Activated CD8-positive, alpha-beta memory T cell treated with anti-CD3 and anti-CD28 coated beads, Interleukin-2, amount 10 ng/mL, durations not matched to agents 7 days and 5 days (primary cell): ENCODE measurements around the gene DSG2. TPM values are rescaled to one million over a fixed set of nuclear protein-coding genes. Genes with fewer than 3 reads are reported as not detected.

Experiments
- ATAC-seq: fragments of 150-1000 bp; cut with Tn5 transposase; one replicate; pipeline ENCODE4 v1.10.0; 2021; ENCODE audit warnings: moderate library complexity
- CTCF ChIA-PET: fragments of 350-600 bp; sonication (Branson Sonifier 250); formaldehyde crosslinking; loops from one replicate; lab custom pipeline; 2021; ENCODE audit warnings: antibody characterized with exemption; lab: Charles Lee
- DNase-seq: peaks from one replicate; pipeline ENCODE4 v3.0.0-alpha.2; 2020
- H3K27ac Mint-ChIP-seq: one replicate; pipeline ENCODE4 v1.8.0; 2021; ENCODE audit warnings: mild to moderate bottlenecking, mixed read lengths
- H3K27me3 Mint-ChIP-seq: one replicate; pipeline ENCODE4 v1.8.0; 2021; ENCODE audit warnings: mixed read lengths
- H3K36me3 Mint-ChIP-seq: one replicate; pipeline ENCODE4 v1.8.0; 2021; ENCODE audit warnings: mild to moderate bottlenecking, mixed read lengths
- H3K4me1 Mint-ChIP-seq: one replicate; pipeline ENCODE4 v1.8.0; 2021; ENCODE audit warnings: mixed read lengths
- H3K4me3 Mint-ChIP-seq: one replicate; pipeline ENCODE4 v1.8.0; 2021; ENCODE audit warnings: mild to moderate bottlenecking, moderate library complexity, mixed read lengths
- H3K9me3 Mint-ChIP-seq: one replicate; pipeline ENCODE4 v1.8.0; 2022; ENCODE audit warnings: low read depth, mixed read lengths
- total RNA-seq, 2 experiments: library from RNA; stranded (reverse); gene quantifications; one replicate each; pipeline ENCODE4 v1.2.3, GENCODE V29; 2021

The DSG2 gene
- under 1 TPM; 0.09 to 0.35 TPM for total RNA-seq

DNA sequence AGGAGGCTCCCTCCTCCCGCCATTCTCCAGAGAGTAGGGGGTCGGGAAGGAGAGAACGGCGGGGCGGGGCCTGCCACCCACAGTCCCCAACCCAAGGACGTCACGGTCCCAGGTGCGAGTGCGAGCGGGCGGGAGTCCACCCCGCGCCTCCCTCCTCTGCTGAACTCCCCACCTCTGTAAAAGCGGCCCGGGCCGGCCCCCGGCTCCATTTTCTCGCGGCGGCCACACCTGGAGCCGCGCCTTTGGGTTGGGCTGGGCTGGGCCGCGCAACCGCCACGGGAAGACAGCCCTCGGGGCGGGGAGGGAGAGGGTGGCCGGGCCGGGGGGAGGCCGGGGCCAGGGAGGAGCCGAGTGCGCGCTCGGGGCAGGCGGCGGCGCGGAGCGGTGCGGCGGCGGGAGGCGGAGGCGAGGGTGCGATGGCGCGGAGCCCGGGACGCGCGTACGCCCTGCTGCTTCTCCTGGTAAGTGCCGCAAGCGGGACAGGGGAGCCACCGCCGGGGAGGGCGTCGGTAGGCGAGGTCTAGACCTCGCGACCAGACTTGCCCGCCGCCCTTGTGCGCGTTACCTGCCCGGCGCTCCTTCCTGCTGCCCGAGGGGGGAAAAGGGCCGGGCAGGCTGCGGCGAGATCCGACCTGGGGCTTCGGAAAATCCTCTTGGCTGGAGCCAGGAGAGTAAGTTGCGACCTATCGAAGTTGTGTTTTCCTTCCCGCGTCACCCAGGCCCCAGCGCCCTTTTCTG is at the start of gene DSG2:
TSS of gene DSG2 (plus strand) at position 342 of the 738 bp plus-strand sequence. CDS start at position 417, 75 bp downstream.
- H3K4me3 Mint-ChIP-seq, result peak within 1 kb of the TSS; percentile 50
- H3K36me3 Mint-ChIP-seq, result no peaks in the 10 kb centered on the region
- H3K9me3 Mint-ChIP-seq, result no peaks in the 10 kb centered on the region
- CTCF ChIA-PET, result no interaction called here
- peaks cover 34% of the 10 kb centered on the region for H3K27me3 Mint-ChIP-seq
- no peak for DNase-seq
- H3K4me1 Mint-ChIP-seq, result peaks cover 2% of the 10 kb centered on the region
- H3K27ac Mint-ChIP-seq, result no peak within 1 kb of the TSS
- ATAC-seq, result peak; percentile 68

GRCh38 chr18:31450409-31450808 is 47.6 kb upstream of the DSG2 start:
- H3K27me3 Mint-ChIP-seq, result no peaks in the 10 kb centered on the region
- peaks cover 2% of the 10 kb centered on the region for H3K9me3 Mint-ChIP-seq
- H3K4me3 Mint-ChIP-seq, result no peak overlapping the region
- CTCF ChIA-PET, result no interaction called here
- DNase-seq, result no peak
- H3K4me1 Mint-ChIP-seq, result no peaks in the 10 kb centered on the region
- H3K27ac Mint-ChIP-seq, result no peak overlapping the region
- no peaks in the 10 kb centered on the region for H3K36me3 Mint-ChIP-seq
- ATAC-seq, result no peak

DNA sequence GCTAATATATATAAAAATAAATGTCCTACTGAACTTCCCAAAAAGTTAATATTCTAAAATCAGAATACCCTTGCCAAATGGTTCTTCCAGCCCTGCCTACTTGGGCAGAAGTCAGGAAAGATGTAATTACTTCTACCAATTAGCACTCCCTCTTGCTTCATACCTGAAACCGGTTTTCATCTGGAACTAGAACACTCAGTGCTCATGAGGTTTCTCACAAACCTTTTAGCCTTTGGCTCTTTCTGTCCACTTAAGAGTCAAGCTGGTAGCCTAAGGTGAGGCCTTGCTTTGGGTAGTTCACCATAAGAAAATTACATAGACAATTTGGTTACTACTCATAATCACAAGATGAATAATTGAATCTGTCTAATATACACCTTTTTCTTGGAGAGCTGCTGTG is 46.4 kb upstream of the DSG2 start:
- Mint-ChIP-seq H3K27ac (no peak overlapping the region), H3K27me3 (no peaks in the 10 kb centered on the region), H3K9me3 (peaks cover 2% of the 10 kb centered on the region), H3K4me1 (no peaks in the 10 kb centered on the region), H3K36me3 (no peaks in the 10 kb centered on the region), H3K4me3 (no peak overlapping the region)
- CTCF ChIA-PET, result no interaction called here
- no peak for ATAC-seq
- no peak for DNase-seq

GRCh38 chr18:31454066-31454708 is 43.8 kb upstream of the DSG2 start:
- no peak overlapping the region for H3K4me3 Mint-ChIP-seq
- no peaks in the 10 kb centered on the region for H3K4me1 Mint-ChIP-seq
- H3K27me3 Mint-ChIP-seq, result no peaks in the 10 kb centered on the region
- CTCF ChIA-PET, result no interaction called here
- no peaks in the 10 kb centered on the region for H3K36me3 Mint-ChIP-seq
- ATAC-seq (no peak), DNase-seq (no peak)
- H3K9me3 Mint-ChIP-seq, result peaks cover 2% of the 10 kb centered on the region
- no peak overlapping the region for H3K27ac Mint-ChIP-seq

- ATAC-seq, result no peak
- no peaks in the 10 kb centered on the region for H3K27me3 Mint-ChIP-seq
- no peaks in the 10 kb centered on the region for H3K4me1 Mint-ChIP-seq
- CTCF ChIA-PET, result interaction anchor here (1.1 kb wide), 1 partner anchor 8 kb away, joined by 4 read pairs; no protein-coding TSS in a partner anchor
- no peak for DNase-seq
- H3K36me3 Mint-ChIP-seq, result no peaks in the 10 kb centered on the region
- H3K9me3 Mint-ChIP-seq, result no peaks in the 10 kb centered on the region
- H3K4me3 Mint-ChIP-seq, result no peak overlapping the region
- H3K27ac Mint-ChIP-seq, result no peak overlapping the region
Observed at GRCh38 chr18:31469629-31470028, 28.3 kb upstream of the DSG2 start.

DNA sequence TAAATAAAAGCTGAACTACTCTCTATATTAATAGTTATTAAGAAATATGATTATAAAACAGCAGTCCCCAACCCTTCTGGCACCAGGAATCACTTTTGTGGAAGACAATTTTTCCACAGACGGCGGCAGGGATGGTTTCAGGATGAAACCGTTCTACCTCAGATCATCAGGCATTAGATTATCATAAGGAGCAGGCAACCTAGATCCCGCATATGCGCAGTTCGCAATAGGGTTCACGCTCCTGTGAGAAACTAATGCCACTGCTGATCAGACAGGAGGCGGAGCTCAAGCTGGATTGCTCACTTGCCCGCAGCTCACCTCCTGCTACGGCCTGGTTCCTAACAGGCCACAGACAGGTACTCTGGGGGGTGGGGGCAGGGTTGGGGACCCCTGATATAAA is 19.3 kb upstream of the DSG2 start:
- no peak for ATAC-seq
- no peak for DNase-seq
- Mint-ChIP-seq H3K4me1 (no peaks in the 10 kb centered on the region), H3K9me3 (peaks cover 2% of the 10 kb centered on the region), H3K36me3 (no peaks in the 10 kb centered on the region), H3K27ac (no peak overlapping the region), H3K27me3 (no peaks in the 10 kb centered on the region), H3K4me3 (no peak overlapping the region)
- CTCF ChIA-PET, result no interaction called here

- DNase-seq (no peak), ATAC-seq (no peak)
- Mint-ChIP-seq H3K9me3 (no peaks in the 10 kb centered on the region), H3K36me3 (no peaks in the 10 kb centered on the region), H3K4me1 (no peaks in the 10 kb centered on the region), H3K27ac (no peak overlapping the region), H3K4me3 (no peak overlapping the region), H3K27me3 (no peaks in the 10 kb centered on the region)
- CTCF ChIA-PET, result no interaction called here
Observed at GRCh38 chr18:31482051-31482450, 15.9 kb upstream of the DSG2 start.

GRCh38 chr18:31483396-31483795 is 14.6 kb upstream of the DSG2 start:
- Mint-ChIP-seq H3K9me3 (no peaks in the 10 kb centered on the region), H3K27me3 (no peaks in the 10 kb centered on the region), H3K36me3 (no peaks in the 10 kb centered on the region), H3K4me3 (no peak overlapping the region), H3K4me1 (no peaks in the 10 kb centered on the region), H3K27ac (no peak overlapping the region)
- CTCF ChIA-PET, result no interaction called here
- no peak for DNase-seq
- ATAC-seq, result no peak

DNA sequence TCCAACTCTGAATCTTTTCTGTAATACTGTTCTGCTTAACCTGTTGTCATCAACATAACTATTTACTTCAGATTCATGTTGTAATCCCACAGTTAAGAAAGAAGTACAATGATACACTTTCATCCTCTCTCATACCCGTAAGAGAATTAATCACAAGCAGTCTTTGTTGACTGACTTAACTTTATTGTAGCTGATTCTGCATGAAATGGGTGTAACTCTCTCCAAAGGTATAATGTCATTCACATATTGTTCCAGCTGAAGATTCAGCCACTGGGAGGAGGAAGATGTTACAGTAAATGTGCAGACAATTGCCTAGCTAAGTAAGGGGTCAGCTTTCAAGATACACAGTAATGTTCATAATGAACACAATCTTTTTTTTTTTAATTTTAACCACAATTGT is 13.5 kb upstream of the DSG2 start:
- H3K27ac Mint-ChIP-seq, result no peak overlapping the region
- DNase-seq, result no peak
- H3K4me3 Mint-ChIP-seq, result no peak overlapping the region
- ATAC-seq, result no peak
- H3K27me3 Mint-ChIP-seq, result no peaks in the 10 kb centered on the region
- no peaks in the 10 kb centered on the region for H3K4me1 Mint-ChIP-seq
- CTCF ChIA-PET, result no interaction called here
- H3K9me3 Mint-ChIP-seq, result no peaks in the 10 kb centered on the region
- H3K36me3 Mint-ChIP-seq, result no peaks in the 10 kb centered on the region

DNA sequence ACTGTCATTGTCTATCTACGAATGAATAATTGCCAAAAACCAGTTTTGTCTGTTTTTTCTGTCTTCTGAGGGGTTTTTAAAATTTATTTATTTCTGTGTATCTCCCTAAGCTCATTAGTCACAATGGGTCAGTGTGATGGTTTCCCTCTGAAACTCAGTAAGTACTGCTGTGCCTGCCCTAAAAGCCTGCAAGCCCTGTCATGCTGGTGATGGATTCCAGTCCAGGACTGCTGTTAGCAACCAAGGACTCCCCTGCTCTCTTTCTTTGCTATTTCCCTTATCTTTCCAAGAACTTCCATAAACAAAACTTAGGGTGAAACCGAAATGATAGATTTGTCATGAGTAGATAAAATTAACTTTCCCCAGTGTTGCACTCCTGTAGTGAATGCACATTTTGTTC is 11.8 kb upstream of the DSG2 start:
- Mint-ChIP-seq H3K9me3 (no peaks in the 10 kb centered on the region), H3K27ac (no peak overlapping the region), H3K27me3 (peaks cover 2% of the 10 kb centered on the region), H3K36me3 (no peaks in the 10 kb centered on the region), H3K4me1 (no peaks in the 10 kb centered on the region), H3K4me3 (no peak overlapping the region)
- DNase-seq (no peak), ATAC-seq (no peak)
- CTCF ChIA-PET, result no interaction called here

DNA sequence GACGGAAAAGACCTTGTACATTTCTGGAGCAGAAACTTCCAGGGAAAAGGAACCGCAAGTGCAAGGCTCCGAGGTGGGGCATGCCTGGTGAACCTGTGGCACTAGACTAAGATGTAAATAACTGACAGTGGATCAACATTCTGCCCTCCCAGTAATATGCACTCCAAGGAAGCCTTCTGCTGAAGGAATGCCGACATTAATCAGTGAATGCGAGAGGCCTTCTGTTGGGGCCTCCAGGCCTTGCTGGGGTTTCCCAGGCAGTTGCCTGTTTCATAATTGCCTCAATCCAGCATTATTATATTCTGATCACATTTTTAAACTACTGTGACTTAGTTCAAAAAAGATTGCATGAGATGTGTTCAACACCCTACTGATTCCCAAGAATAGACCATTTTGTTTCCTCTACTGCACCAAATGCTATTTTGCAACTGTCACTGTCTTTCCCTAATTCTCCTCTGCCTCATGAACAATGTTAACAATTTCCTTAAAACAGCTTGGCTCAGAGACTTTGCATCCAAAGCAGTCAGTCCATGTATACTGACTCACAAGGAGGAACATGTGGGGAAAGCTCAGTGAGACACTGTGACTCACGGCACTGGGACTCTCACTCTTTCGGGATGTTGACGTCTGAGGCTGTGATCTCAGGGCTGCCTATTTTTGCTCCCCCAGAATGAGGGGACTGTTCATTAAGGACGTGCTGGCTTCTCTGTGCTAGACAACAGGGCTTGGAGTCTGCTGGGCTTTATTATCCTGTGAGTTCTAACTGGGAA is 10.5 kb upstream of the DSG2 start:
- Mint-ChIP-seq H3K9me3 (no peaks in the 10 kb centered on the region), H3K36me3 (no peaks in the 10 kb centered on the region), H3K27me3 (peaks cover 2% of the 10 kb centered on the region), H3K4me3 (no peak overlapping the region), H3K27ac (no peak overlapping the region), H3K4me1 (no peaks in the 10 kb centered on the region)
- CTCF ChIA-PET, result no interaction called here
- DNase-seq, result no peak
- no peak for ATAC-seq

GRCh38 chr18:31489311-31489710 is 8.7 kb upstream of the DSG2 start:
- Mint-ChIP-seq H3K4me1 (no peaks in the 10 kb centered on the region), H3K4me3 (no peak overlapping the region), H3K9me3 (no peaks in the 10 kb centered on the region), H3K36me3 (no peaks in the 10 kb centered on the region), H3K27ac (no peak overlapping the region), H3K27me3 (peaks cover 2% of the 10 kb centered on the region)
- DNase-seq, result no peak
- ATAC-seq, result no peak
- CTCF ChIA-PET, result no interaction called here

DNA sequence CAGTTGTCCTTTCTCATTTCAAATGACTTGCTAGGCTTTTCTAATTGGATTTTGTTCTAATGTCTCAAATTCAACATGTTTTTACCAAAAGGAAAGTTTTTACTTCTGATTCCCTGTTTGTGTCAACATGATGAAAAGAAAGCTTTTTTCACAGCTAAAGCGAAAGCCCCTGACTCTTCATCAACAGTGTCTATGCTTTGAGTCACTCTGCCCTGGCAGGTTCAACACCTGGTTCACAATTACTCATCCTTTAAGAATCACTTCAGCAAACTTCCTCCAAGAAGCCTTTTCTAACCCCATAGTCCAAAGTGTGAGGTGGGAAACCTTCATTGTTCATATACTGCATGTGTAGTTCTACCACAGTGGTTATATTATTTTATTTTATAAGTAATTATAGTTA is 7.6 kb upstream of the DSG2 start:
- Mint-ChIP-seq H3K9me3 (no peaks in the 10 kb centered on the region), H3K4me1 (no peaks in the 10 kb centered on the region), H3K4me3 (no peak overlapping the region), H3K36me3 (no peaks in the 10 kb centered on the region), H3K27ac (no peak overlapping the region), H3K27me3 (peaks cover 4% of the 10 kb centered on the region)
- DNase-seq, result no peak
- ATAC-seq, result no peak
- CTCF ChIA-PET, result no interaction called here

- Mint-ChIP-seq H3K27me3 (peaks cover 4% of the 10 kb centered on the region), H3K36me3 (no peaks in the 10 kb centered on the region), H3K9me3 (no peaks in the 10 kb centered on the region), H3K4me3 (no peak overlapping the region), H3K4me1 (no peaks in the 10 kb centered on the region), H3K27ac (no peak overlapping the region)
- DNase-seq (no peak), ATAC-seq (no peak)
- CTCF ChIA-PET, result no interaction called here
Observed at GRCh38 chr18:31490833-31491232, 7.1 kb upstream of the DSG2 start.
